G401 (cell line): ENCODE results near the gene ARMS2. TPM values are rescaled to one million over a fixed set of nuclear protein-coding genes. Genes with fewer than 3 reads are reported as not detected.
A peak's percentile ranks its signal among the peaks of the same experiment; 100 is the strongest.

Experiments used
- DNase-seq: peaks from one replicate; pipeline ENCODE4 v3.0.0-alpha.2; 2015; ENCODE audit warnings: low spot score
- in situ Hi-C: cut with HindIII; loops from 2 replicates; pipeline ENCODE4 v1.10.0; 2016; ENCODE audit warnings: low sequenced_read_pairs, mixed read lengths
- total RNA-seq: library from RNA; depleted of rRNA; stranded (reverse); fragments of >200 nt; shearing (Covaris generic); gene quantifications from 2 replicates; pipeline ENCODE4 v1.2.3, GENCODE V29; 2014; rRNA removed

Gene ARMS2, protein sequence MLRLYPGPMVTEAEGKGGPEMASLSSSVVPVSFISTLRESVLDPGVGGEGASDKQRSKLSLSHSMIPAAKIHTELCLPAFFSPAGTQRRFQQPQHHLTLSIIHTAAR
- total RNA-seq = not detected in 2 replicates

DNA sequence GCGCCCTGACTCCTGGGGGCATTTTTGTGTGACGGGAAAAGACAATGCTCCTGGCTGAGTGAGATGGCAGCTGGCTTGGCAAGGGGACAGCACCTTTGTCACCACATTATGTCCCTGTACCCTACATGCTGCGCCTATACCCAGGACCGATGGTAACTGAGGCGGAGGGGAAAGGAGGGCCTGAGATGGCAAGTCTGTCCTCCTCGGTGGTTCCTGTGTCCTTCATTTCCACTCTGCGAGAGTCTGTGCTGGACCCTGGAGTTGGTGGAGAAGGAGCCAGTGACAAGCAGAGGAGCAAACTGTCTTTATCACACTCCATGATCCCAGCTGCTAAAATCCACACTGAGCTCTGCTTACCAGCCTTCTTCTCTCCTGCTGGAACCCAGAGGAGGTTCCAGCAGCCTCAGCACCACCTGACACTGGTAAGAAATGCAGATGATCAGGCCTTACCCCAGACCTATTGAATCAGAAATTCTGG lies at the start of gene ARMS2:
Gene ARMS2, plus strand, starts transcription at position 51 of the 478 bp plus-strand sequence. Its CDS starts 75 bp downstream, at position 126.
- in situ Hi-C loops = no loop called here
- no peak for DNase-seq

DNA sequence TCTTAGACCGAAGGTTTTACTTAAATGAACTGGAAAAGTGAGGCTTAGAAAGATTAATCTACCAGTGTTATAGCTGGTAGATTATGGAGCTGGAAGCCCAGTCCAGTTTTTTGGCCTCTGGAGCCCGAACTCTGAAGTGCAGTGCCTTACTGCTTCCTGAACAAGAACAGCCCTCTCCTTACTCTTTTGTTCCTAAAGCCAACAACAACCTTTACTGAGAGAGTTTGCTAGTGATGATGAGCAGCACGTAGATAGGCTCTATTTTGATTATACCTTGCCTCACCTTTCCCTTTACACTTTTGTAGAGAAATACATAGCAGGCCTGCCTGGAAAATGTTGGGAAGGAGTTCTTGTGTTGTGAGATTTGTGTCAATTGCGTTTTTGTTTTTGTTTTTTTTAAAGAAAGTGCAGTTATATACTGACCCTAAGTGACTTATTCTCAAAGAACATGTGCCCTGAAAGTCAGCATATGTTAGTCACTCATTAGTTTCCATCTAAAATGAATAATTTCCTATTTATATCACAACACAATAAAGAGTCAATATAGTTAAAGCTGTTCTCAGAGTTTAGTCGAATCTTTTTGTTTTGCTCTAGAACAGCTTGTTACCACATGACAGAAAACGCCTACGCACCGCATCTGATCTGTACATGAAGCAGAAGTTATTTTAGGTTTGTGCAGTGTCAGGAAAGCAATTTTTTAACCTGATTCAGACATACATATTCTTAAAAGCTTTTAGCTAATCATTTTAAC lies 46.9 kb upstream of the ARMS2 start:
- no peak for DNase-seq
- in situ Hi-C loops = no loop called here

DNA sequence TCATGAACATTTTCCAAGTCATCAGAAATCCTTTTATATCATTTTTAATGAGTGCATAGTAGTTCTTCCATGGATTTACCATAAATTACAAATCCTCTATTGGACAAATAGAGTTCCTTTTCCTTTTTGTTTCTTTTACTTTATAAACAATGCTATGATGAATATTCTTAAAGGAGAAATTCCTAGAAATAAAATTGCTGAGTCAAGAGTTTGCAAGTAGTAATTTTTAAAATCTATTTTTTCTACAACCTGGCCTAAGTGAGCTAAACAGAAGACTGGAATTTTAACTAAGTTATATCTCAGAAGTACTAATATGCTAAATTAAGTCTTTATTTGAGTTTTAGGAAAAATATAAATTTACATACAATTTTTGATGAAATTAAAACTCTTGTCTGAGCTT lies 41.1 kb upstream of the ARMS2 start:
- DNase-seq = no peak
- in situ Hi-C loops = no loop called here

DNA sequence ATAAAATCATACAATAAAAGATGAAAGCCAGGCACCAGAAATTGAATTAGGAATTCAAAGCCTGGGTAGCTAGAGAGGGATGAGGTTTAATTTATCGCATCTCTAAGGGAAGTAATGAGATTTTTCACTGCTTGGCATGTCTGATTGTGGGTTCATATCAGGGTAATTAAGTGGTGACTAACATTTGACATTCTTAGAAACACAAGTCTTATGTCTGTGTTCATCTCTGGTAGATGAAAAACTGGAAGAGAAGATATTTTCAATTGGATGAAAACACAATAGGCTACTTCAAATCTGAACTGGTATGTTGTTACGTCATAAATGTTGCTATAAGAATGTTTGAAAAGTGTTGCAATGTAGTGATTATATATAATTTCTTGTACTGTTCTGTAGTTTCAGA lies 36.8 kb upstream of the ARMS2 start:
- in situ Hi-C loops = no loop called here
- no peak for DNase-seq

DNA sequence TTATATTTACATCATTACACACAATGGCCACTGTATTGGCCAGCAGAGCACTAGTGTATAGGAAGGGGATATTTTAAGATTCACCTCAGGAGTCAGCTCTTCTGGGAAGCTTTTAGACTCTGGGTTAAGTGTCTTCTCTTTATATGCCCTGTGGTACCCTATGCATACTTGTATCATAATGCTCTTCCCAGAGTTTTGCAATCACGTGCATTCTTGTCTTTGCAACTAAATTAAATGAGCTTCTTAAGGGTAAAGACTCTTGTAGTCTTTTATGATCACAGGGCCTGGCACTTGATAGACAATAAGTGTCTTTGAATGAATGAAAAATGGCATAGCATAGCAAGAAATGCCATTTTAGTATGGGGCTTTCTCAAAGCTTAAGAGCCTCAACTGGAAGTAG lies 35.4 kb upstream of the ARMS2 start:
- in situ Hi-C loops = no loop called here
- no peak for DNase-seq

DNA sequence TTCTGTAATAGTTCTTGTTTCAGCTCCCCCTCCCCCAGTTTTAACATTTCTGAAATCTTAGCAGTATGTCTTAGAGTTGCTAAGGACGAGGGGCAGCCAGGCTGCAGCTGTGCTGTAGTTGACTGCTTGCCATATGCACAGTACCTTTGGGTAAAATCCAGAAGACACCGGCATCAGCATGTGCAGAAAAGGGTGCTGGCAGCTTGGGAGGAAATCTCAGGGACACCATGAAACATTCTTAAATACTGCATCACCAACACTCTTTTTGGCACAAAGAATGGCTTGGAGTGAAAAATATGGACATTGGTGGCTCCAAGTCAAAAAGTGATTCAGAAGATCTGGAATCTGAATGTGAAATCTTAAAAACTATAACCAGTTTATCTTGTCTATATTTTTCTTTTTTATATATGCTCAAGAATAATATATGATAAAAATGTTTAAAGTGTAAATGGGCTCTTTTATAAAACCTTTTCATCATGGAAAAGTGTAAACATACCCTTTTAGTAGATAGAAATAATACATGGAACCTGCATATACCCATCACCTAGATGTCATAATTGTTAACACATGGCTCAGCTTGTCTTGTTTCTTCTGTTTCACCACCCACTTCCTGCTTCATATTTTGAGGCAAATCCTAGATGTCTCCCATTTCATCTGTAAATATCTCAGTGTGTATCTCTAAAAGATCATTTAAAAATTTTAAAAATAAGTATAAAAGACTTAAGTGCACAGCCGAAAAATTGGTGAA lies 34.4 kb upstream of the ARMS2 start:
- in situ Hi-C loops = no loop called here
- DNase-seq = no peak

DNA sequence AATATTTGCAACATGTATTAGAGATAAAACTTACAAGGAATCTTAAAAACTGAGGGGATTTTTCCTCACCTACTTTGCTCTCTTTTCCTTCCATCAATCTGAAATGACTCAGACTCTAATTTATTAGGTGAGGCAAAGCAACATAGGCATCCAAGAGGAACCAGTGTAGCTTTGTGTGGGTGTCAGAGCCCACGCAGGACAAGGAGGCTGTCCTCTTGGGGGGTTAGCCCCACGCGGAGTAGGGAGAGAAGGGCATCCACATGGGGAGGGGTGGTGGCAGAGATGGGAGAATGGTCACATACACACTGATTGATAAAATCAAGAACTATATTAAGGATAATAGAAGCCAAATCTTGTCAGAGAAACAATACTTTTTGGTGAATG lies 33.8 kb upstream of the ARMS2 start:
- DNase-seq = no peak
- in situ Hi-C loops = no loop called here

DNA sequence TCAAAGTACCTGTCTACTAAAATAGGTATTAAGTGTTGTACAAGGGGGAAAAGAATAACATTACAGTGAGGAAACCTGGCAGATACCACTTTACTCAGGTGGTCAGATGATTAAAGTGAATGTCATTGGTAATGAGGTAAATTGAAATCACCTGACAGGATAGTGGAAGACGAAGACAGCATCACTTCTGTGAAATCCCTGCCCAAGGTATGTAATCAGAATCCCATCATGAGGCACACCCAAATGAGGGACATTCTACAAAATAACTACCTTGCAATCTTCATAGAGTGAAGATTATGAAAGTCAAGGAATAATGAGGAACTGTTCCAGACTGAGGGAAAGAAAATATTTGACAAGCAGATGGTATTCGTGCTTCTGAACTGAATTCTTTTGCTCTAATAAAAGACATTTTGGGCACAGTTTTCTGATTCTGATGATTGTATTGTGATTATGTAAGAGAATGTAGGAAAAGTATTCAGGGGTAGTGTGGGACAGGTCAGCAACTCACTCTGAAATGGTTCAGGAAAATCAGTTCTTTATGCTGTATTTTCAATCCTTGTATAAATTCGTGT lies 33.3 kb upstream of the ARMS2 start:
- DNase-seq = no peak
- in situ Hi-C loops = no loop called here

DNA sequence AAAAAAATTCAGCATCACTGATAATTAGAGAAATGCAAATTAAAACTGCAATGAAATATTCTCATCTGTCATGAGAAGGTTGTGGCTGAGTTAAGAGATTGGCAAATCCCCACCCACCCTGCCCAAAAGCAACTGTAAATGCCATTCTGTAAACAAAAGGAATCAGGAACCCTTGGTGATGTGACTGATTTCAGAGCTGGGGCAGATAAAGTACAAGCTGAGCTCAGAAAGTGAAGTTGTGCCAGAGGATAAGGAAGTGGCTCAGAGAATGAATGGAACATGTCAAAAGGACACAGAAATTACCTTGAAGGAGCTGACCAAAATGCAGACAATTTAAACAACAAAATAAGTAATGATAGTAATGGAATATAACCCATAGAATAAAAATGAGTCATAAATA lies 32.7 kb upstream of the ARMS2 start:
- DNase-seq = no peak
- in situ Hi-C loops = no loop called here

DNA sequence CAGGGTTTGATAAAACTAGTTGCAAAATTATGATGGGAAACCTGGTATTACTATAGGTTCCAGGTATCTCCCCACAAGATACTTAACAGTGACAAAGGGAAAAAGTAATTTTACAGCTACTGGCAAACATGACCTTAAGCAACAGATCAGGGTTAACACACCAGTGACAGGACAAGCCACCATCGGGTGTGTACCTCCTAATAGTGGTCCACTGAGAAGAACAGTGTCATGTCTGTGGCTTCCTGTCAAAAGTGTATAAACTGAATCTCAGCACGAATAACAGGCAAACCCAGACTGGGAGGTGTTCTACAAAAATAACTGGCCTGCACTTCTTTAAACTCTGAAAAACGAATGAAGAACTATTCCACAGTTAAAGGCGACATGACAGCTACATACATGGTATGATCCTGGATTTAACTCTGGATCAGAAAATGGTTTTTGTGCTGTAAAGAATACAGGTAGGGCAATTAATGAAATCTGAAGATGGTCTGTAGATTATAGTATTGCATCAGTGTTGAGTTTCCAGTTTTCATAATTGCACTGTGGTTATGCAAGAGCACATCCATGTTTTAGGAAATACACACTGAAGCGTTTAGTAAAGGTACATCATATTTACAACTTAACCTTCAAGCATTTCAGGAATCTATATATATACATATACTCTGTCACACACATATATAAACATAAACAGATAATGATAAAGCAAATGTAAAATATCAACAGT lies 32.0 kb upstream of the ARMS2 start:
- in situ Hi-C loops = no loop called here
- DNase-seq = no peak

DNA sequence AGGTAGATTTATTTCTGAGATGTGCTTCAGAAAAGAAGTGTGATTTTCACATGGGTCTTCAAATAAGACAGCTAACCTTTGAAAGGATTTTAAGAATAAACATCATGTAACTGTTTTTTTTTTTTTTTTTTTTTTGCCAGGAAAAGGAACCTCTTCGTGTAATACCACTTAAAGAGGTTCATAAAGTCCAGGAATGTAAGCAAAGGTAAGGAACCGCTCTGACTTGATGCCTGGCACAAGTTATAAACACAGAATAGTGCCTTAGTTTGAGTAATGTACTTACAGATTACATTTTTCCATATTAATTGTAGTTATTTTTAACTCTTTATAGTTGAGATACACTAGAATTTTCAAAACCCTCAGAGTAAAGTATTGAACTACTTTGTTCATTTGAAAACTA lies 30.4 kb upstream of the ARMS2 start:
- in situ Hi-C loops = no loop called here
- DNase-seq = no peak

DNA sequence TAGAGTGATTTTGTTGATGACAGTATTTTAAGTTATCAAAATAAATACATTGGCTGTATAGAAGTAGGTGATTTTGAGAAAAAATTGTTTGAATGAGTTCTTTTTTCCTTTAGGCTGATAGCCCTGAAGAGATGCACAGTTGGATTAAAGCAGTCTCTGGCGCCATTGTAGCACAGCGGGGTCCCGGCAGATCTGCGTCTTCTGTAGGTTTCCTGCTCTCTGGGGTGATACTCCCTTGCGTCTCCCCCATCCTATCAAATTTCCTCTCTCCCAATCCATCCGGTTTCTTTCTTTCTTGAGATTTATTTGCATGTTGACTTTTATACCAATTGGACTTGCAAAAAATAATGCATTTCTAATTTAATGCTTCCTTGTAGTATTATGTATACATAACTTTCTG lies 27.6 kb upstream of the ARMS2 start:
- in situ Hi-C loops = no loop called here
- DNase-seq = no peak

DNA sequence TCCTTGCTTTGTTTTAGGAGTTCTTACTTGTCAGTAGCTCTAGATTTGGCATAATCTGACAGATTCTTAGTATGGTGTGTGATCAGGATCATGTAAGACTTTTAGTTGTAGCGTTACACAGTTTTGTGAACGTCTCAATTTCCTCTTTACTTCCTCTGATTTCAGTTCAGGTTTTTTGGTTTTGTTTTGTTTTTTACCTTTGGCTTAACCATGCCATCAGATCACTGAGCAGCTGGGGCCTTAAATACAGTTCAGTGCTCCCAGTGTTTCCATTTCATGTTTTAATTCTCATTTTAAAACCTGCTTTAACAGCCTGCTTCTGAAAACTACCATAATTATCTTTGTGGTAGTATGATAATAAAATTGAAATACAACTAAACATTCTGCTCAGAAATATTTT lies 27.2 kb upstream of the ARMS2 start:
- DNase-seq = no peak
- in situ Hi-C loops = no loop called here

DNA sequence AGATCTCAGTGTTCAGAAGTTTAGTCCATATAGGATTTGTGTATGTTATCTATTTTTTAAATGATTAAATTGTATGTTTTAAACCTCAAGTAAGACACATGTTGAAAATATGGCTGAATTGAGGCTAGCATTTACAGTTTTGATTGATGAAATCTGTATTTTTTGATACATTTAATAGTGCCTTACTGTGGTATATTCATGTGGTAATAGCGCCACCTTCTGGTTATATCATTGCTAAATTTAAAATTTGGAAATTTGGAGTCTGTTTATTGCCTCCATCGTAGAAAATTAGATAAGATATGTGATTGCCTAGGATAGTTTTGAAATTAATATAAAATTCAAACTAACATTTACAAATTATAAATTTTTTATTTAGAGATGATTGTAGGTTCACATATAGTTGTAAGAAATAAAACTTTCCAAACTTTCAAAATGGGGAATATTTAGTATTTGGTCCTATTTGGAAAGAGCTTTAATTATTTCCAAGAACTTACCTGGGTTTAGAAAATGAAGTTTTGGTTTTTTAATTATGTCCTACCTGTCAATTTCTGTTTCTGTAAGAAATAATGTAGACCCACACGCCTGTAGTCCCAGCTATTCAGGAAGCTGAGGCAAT lies 19.1 kb upstream of the ARMS2 start:
- in situ Hi-C loops = no loop called here
- DNase-seq = peak; percentile 46

DNA sequence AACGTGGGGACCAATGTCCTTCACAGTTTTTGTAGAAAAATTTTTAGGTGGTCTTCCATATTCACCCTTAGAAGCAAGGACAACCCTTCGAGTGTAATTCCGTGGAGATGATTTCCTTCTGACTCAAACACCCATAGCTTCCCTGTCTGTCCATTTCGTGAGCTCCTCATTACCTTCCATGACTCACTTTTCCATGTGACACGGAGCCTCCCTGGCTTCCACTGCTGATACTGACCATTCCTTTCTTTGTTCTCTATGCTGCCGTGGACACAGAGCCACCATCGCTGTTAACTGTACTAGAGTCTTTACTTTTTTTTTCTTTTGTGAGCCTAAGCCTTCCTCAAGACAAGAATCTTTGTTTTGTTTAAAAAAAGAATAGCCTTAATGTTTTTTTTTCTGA lies 12.5 kb upstream of the ARMS2 start:
- in situ Hi-C loops = no loop called here
- DNase-seq = no peak

DNA sequence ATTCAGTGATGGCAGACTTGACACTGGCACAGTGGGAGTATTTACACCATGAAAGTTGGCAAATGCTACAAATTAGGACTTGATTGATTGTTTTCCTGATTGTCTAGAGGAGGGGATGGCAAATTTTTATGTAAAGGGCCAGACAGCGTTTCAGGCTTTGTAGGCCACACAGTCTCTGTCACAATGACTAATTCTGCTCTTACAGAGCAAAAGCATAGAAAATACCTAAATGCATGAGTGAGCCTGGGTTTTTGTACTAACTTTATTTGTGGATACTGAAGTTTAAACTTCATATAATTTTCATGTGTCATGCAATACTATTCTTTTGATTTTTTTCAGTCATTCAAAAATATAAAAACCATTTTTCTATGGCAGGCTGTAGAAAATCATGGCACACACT lies 9.0 kb upstream of the ARMS2 start:
- in situ Hi-C loops = no loop called here
- DNase-seq = no peak

DNA sequence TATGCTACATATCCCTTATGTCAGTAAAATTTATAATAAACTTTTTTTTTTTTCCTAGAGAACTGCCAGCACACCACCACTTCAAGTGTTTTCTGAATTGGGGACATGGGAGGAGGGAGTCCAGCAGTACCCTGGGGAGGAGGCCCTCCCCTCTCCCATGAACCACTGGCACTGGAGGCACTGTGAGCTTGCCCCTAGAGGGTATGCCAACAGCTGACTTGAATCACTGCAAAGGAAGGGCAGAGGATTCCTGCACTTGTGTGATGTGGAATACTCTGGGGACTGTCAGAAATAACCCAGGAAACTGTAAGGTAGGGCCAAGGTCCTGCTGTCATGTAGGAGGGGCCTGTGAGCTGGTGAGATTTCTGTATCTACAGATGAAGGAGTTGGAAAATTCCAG lies 8.5 kb upstream of the ARMS2 start:
- no peak for DNase-seq
- in situ Hi-C loops = no loop called here

DNA sequence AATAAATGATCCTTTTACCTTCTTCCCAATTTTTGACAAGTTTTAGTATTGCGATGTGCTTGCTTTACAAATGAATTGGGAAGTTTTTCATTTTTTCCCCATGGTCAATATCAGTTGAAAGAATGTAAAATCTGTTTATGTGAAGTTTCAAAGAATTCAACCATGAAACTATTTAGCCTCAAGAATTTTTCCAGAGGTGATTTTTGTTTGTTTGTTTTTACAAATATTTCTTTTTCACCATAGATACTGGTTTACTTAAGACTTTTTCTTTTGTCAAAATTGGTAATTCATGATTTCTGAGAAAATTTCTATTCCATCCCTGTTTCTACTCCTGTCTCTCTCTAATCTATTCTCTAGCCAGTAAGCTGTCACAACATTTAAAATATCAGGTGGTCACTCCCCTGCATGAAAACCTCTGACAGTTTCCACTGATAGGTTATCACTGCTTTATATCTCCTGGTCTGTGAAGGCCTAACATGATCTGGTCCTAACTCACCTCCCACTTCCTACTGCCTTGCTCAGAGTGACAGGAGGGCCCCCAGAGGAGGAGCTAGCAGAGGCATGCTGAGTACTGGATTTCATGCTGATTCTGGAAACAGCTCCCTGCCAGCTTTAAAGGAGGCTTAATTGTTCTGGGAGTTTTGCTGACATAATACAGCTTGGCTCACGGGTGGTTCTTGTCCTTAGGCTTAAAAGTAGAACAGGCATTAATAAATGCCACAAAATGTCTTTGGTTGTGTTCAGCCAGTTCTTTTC lies 7.6 kb upstream of the ARMS2 start:
- in situ Hi-C loops = no loop called here
- no peak for DNase-seq

DNA sequence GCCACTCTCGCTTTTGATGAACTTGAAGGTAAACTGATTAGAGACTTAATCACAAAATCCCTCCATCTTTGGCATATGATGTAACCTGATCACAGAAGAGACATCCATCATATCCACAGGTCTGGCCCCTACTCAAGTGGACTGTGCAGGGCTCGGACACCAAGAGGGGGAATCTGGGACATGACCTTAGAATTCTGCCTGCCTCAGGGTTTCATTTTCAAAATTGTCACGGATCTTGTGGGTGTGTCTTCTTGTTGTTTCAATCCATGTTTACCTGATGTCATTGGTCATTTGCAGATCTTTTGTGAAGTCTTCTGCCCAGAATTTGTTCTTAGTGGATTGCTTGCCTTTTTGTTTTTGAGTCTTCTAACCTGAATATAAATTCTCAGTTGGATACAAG lies 5.9 kb upstream of the ARMS2 start:
- no peak for DNase-seq
- in situ Hi-C loops = no loop called here
